ENCODE results near the gene REEP5. TPM values are rescaled to one million over a fixed set of nuclear protein-coding genes. Genes with fewer than 3 reads are reported as not detected.
"Not testable (repeated sequence)": the region's sequence is repeated elsewhere in the genome, so short reads cannot be mapped to it uniquely, and the experiment has no call there.

The REEP5 gene
- total RNA-seq, 1 experiment from 2014 or later, result 85.2 TPM

GRCh38 chr5:112960315-112960714, 38.3 kb upstream of the REEP5 start:
- CTCF ChIA-PET, result no interaction called here
- H3K4me1 ChIP-seq (ENCODE audit: insufficient read depth, low read length), result peaks cover 56% of the 10 kb centered on the region

GRCh38 chr5:112959872-112960271, 37.8 kb upstream of the REEP5 start:
- H3K9me3 ChIP-seq (ENCODE audit: low read length); H4K20me1 ChIP-seq (ENCODE audit: low read length); H3K9ac ChIP-seq (ENCODE audit: low read length); H2AFZ ChIP-seq (ENCODE audit: low read length); H3K79me2 ChIP-seq (ENCODE audit: low read length); H3K9me2 ChIP-seq (replicated peaks; ENCODE audit: low read length); H3K4me3 ChIP-seq (ENCODE audit: low read length); CTCF ChIA-PET; BruUV-seq (replicated peaks); H3K27me3 ChIP-seq (ENCODE audit: low read length); H3K36me3 ChIP-seq (ENCODE audit: low read depth, low read length): not testable (repeated sequence)
- intact Hi-C loops (cut with micrococcal nuclease), result loop anchor here (2.0 to 10.0 kb wide), 3 partner anchors 37 to 408 kb away; partner anchors contain the start of gene REEP5
- Histone ChIP-seq H3K27ac (ENCODE audit: low read length) (peak overlapping the region; percentile 79), H3K4me2 (ENCODE audit: low read length) (peak overlapping the region; percentile 44), H3K4me1 (ENCODE audit: insufficient read depth, low read length) (peaks cover 56% of the 10 kb centered on the region), H3F3A (ENCODE audit: low read length, unreplicated experiment) (peaks cover 12% of the 10 kb centered on the region)
- POLR2A ChIA-PET (ENCODE audit: unreplicated experiment), result interaction anchor here (0.6 kb wide), 1 partner anchor 40 kb away, joined by 4 read pairs; no protein-coding TSS in a partner anchor
- DNase-seq (peak; percentile 88), ATAC-seq (peak; percentile 37)

More at GRCh38 chr5:112960315-112960714, 38.3 kb upstream of the REEP5 start:
- no peak for ATAC-seq
- intact Hi-C loops (cut with micrococcal nuclease), result loop anchor here (5.0 to 10.0 kb wide), 2 partner anchors 186 to 408 kb away; no protein-coding TSS in a partner anchor
- Histone ChIP-seq H3K9me2 (replicated peaks; ENCODE audit: low read length) (no peaks in the 10 kb centered on the region), H3K4me3 (ENCODE audit: low read length) (no peak overlapping the region), H3K4me2 (ENCODE audit: low read length) (peak overlapping the region; percentile 44), H2AFZ (ENCODE audit: low read length) (no peak overlapping the region), H4K20me1 (ENCODE audit: low read length) (no peaks in the 10 kb centered on the region), H3K79me2 (ENCODE audit: low read length) (no peaks in the 10 kb centered on the region), H3K9ac (ENCODE audit: low read length) (no peak overlapping the region), H3F3A (ENCODE audit: low read length, unreplicated experiment) (peaks cover 12% of the 10 kb centered on the region), H3K36me3 (ENCODE audit: low read depth, low read length) (no peaks in the 10 kb centered on the region), H3K9me3 (ENCODE audit: low read length) (no peaks in the 10 kb centered on the region), H3K27ac (ENCODE audit: low read length) (peak overlapping the region; percentile 79), H3K27me3 (ENCODE audit: low read length) (no peaks in the 10 kb centered on the region)
- no TSS peak for BruUV-seq (replicated peaks)
- POLR2A ChIA-PET (ENCODE audit: unreplicated experiment), result interaction anchor here (0.6 kb wide), 1 partner anchor 41 kb away, joined by 4 read pairs; no protein-coding TSS in a partner anchor
- DNase-seq, result no peak
- TF ChIP-seq CTCF (conservative IDR thresholded peaks at IDR 0.05; ENCODE audit: low read depth, low read length) (no peak), EZH2phosphoT487 (IDR thresholded peaks at IDR 0.05; ENCODE audit: borderline replicate concordance, low read length) (no peak), EZH2 (IDR thresholded peaks at IDR 0.05; ENCODE audit: low read length, unreplicated experiment) (no peak)

- Histone ChIP-seq H3K9me2 (replicated peaks; ENCODE audit: low read length) (no peaks in the 10 kb centered on the region), H3K9me3 (ENCODE audit: low read length) (no peaks in the 10 kb centered on the region), H2AFZ (ENCODE audit: low read length) (no peak overlapping the region), H3K36me3 (ENCODE audit: low read depth, low read length) (no peaks in the 10 kb centered on the region), H4K20me1 (ENCODE audit: low read length) (no peaks in the 10 kb centered on the region), H3K79me2 (ENCODE audit: low read length) (no peaks in the 10 kb centered on the region), H3K9ac (ENCODE audit: low read length) (0 out of 2 replicates have a peak overlapping the region, but pooled peaks have one; percentile 11), H3K4me3 (ENCODE audit: low read length) (peak overlapping the region; percentile 48), H3K4me2 (ENCODE audit: low read length) (peak overlapping the region; percentile 79), H3K4me1 (ENCODE audit: insufficient read depth, low read length) (peaks cover 49% of the 10 kb centered on the region), H3K27me3 (ENCODE audit: low read length) (no peaks in the 10 kb centered on the region), H3F3A (ENCODE audit: low read length, unreplicated experiment) (peaks cover 12% of the 10 kb centered on the region), H3K27ac (ENCODE audit: low read length) (peak overlapping the region; percentile 83)
- TF ChIP-seq CTCF (conservative IDR thresholded peaks at IDR 0.05; ENCODE audit: low read depth, low read length) (no peak), EZH2 (IDR thresholded peaks at IDR 0.05; ENCODE audit: low read length, unreplicated experiment) (no peak), EZH2phosphoT487 (IDR thresholded peaks at IDR 0.05; ENCODE audit: borderline replicate concordance, low read length) (no peak)
- intact Hi-C loops (cut with micrococcal nuclease), result loop anchor here (2.0 kb wide), 1 partner anchor 36 kb away; the partner anchor contains the start of gene REEP5
- POLR2A ChIA-PET (ENCODE audit: unreplicated experiment), result no interaction called here
- CTCF ChIA-PET, result interaction anchor here (0.6 to 0.7 kb wide), 2 partner anchors 266 to 1984 kb away, joined by 3 to 4 read pairs; no protein-coding TSS in a partner anchor
- peak; percentile 96 for DNase-seq
- peak; percentile 86 for ATAC-seq
- BruUV-seq (replicated peaks), result no TSS peak
Observed at GRCh38 chr5:112958093-112959088, 36.4 kb upstream of the REEP5 start.
